Activated CD8-positive, alpha-beta memory T cell treated with anti-CD3 and anti-CD28 coated beads, Interleukin-2, amount 50 U/mL, for 24 hours (primary cell): ENCODE results near the gene TPSD1.
"Not testable (repeated sequence)": the region's sequence is repeated elsewhere in the genome, so short reads cannot be mapped to it uniquely, and the experiment has no call there.

Experiments used
- DNase-seq: peaks from one replicate; pipeline ENCODE4 v3.0.0-alpha.2; 2020; ENCODE audit errors: extremely low read depth

Gene TPSD1

DNA sequence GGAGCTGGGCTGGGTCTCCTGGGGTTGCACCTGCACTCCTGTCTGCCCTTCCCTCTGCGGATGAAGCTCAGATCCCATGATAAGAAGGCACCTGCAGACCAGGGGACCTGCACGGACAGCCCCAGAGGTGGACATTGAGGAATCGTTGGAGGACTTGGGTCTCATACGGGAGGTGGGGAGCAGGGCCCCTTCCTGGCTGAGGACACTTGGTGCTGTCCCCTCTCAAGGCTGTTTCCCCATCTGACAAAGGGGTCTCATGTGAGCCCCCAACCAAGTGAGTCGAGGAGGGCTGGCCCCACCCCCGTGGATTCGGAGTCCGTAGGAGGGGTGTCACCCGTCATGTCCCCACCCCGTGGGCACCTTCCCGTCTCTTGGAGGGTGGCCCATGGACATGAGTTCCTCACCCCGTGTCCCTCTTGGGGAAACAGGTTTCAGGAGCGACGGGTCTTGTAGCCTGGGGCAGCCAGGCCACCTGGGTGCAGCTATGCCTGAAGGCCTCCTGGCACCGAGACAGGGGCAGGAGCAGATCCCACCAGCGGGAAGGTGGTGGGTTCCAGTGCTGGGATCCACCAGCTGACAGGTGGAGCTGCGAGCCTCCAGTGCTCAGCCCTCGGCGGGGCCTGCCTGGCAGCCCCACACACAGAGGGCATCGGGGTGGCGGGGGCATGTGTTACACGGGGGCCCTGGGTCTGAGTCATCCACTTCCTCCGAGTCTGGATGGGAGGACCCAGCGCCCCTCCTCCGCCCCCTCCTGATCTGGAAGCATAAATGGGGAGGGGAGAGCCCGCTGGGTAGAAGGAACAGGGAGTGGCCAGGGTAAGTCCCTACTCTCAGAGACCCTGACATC is at the start of gene TPSD1:
TSS of gene TPSD1 (plus strand) at position 794 of the 847 bp plus-strand sequence. CDS start 212 bp downstream, outside the sequence.
- not testable (repeated sequence) for DNase-seq

DNA sequence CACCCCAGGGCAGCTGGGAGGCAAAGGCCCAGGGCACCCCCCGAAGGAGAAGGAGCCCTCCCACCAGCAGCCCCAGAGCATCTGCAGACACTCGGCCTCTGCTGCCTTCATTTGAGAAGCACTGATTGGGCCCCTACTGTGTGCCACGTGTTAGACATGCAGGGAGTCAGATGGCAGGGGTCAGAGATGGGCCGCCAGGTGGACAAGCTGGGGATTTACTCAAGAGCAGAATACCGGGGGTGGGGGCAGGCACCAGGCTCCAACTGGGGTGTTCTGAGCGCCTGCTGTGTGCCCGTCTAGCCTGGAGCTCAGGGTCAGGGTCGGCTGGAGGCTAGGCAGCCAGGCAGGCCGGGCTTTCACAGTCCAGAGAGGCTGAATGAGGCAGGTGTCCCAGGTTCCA is 49.5 kb upstream of the TPSD1 start:
- DNase-seq: no peak

- DNase-seq: no peak
These were observed 49.1 kb upstream of the TPSD1 start for GRCh38 chr16:1206786-1207185.

- no peak for DNase-seq
These were observed 47.5 kb upstream of the TPSD1 start for GRCh38 chr16:1208239-1208830.

- DNase-seq: no peak
These were observed 46.8 kb upstream of the TPSD1 start for GRCh38 chr16:1209081-1209480.

- no peak for DNase-seq
These were observed 45.4 kb upstream of the TPSD1 start for GRCh38 chr16:1210461-1210860.

GRCh38 chr16:1211451-1212268 is 44.2 kb upstream of the TPSD1 start:
- DNase-seq: no peak

GRCh38 chr16:1212616-1213194 is 43.2 kb upstream of the TPSD1 start:
- DNase-seq: no peak

DNA sequence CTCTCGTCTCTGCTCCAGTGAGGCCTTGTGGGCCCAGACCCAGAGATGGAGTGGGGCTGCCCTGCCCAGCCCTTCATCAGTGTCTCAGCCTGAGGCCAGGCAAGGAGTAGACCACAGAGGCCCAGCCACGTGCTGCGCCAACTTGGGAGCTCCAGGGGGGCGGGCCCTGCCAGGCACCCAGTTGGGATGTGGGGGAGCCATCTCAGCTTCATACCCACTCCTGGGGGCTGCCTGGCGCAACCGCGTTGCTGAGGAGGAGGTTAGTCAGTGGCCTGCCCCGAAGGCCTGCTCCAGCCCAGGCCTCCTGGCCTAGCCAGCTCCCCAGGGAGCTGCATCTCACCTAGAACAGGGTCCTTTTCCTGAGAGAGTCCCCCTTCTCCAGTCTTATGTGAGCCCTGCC is 42.6 kb upstream of the TPSD1 start:
- no peak for DNase-seq

- DNase-seq: no peak
These were observed 42.0 kb upstream of the TPSD1 start for GRCh38 chr16:1213796-1214372.

DNA sequence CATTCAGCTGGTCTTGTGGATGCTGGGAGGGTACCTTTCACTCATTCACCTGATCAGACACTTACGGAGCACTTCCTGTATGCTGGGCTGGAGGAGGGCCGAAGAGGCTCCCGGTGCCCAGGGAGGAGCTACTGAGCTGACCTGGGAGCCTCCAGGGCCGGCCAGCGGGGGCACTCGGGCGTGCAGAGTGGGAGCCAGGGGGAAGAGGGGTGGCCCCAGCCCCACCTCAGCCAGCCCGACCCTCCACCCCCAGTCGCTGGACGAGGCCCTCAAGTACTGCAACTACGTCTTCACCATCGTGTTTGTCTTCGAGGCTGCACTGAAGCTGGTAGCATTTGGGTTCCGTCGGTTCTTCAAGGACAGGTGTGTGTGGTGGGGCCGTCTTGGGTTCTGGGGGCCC is 41.1 kb upstream of the TPSD1 start:
- DNase-seq: no peak

DNA sequence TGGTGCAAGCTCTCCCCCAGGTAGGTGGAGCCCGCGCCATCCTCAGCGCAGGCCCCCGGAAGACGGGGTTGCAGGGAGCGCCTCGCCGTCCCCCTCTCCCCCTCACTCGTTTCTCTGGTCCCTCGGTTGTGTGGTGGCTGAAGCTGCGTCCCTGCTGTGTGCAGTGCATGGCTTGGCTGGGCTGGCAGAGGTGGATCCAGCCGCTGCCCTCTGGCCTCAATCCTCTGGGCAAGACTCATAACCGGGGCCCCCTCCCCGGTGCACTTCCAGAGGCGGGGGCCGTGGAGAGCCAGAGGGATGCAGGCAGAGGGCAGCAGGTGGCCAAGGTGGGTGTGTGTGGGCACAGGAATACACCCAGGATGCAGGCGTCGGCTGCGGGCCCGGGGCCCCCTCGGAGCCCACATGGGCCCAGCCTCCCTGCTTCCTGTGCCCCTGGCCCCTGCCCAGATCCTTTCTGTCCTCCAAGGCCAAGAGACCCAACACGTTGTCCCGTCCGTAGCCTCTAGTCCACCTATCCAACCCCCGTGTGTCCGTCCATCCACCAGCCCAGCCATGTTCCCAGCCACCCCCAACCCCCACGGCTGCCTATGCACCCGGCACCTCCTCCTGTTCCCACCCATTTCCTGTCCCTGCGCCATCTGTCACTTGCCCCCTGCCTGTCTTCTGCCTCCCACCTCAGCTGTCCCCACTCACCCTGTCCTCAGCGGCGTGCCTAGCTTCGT is 40.1 kb upstream of the TPSD1 start:
- DNase-seq: no peak

DNA sequence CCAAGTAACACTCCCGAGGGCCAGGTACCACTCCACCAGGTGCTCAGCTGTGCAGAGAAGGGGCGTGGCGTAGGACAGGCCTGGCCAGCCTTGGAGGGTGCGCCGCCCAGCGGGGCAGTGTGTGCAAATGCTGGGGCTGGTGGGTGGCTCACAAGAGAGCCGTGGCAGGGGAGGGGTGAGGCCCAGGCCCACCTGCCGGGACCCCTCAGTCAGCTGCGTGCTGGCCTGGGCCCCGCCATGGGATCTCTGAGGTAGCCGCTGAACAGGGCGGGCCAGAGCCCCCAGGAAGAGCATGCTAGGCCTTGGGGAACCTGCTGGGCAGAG is 39.6 kb upstream of the TPSD1 start:
- DNase-seq: no peak

GRCh38 chr16:1216681-1217400 is 39.0 kb upstream of the TPSD1 start:
- no peak for DNase-seq

GRCh38 chr16:1217526-1217925 is 38.3 kb upstream of the TPSD1 start:
- no peak for DNase-seq

DNA sequence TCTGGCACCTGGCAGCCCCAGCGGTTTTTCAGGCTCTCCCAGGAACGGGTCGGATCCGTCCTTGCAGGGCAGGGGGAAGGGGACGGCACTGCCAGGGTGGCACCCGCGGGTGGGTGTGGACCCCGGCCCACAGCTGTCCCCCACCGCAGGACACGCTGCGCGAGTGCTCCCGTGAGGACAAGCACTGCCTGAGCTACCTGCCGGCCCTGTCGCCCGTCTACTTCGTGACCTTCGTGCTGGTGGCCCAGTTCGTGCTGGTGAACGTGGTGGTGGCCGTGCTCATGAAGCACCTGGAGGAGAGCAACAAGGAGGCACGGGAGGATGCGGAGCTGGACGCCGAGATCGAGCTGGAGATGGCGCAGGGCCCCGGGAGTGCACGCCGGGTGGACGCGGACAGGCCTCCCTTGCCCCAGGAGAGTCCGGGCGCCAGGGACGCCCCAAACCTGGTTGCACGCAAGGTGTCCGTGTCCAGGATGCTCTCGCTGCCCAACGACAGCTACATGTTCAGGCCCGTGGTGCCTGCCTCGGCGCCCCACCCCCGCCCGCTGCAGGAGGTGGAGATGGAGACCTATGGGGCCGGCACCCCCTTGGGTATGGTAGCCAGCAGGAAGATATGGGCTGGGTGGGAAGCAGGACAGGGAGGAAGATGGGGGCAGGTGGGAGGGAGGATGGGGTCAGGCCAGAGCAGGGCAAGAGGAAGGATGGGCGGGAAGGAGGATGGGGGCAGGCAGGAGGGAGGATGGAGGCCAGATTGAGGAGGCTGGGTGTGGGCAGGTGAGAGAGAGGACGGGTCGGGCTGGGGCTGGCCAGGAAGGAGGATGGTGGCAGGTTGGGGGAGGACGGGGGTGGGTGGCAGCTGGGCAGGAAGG is 37.6 kb upstream of the TPSD1 start:
- DNase-seq: no peak

- DNase-seq: no peak
These were observed 36.8 kb upstream of the TPSD1 start for GRCh38 chr16:1218930-1219611.

- no peak for DNase-seq
These were observed 35.7 kb upstream of the TPSD1 start for GRCh38 chr16:1220098-1220728.
